AG04450 (cell line): ENCODE data around the gene KRTAP5-9. TPM values are rescaled to one million over a fixed set of nuclear protein-coding genes. Genes with fewer than 3 reads are reported as not detected.

Experiments used
- CTCF ChIA-PET: fragments of 300-600, 350-600 bp; formaldehyde crosslinking; extraction: SDS; loops from one replicate; lab custom pipeline; 2022; ENCODE audit warnings: antibody characterized with exemption, inconsistent platforms; lab: Charles Lee
- POLR2A ChIA-PET: fragments of 350-600 bp; formaldehyde crosslinking; extraction: SDS; loops from one replicate; lab custom pipeline; 2021; ENCODE audit warnings: antibody characterized with exemption, inconsistent platforms; lab: Yijun Ruan, JAX
- DNase-seq: peaks from one replicate; pipeline ENCODE4 v3.0.0-alpha.2; 2011; ENCODE audit warnings: low read depth, low spot score
- H3K27ac ChIP-seq: one replicate; pipeline ENCODE4 v1.5.1; 2012; ENCODE audit warnings: low read depth, low read length, control low read depth
- H3K27me3 ChIP-seq: one replicate; pipeline ENCODE4 v1.6.0; 2012; ENCODE audit warnings: low read length; ENCODE audit not compliant: control insufficient read depth, insufficient read depth
- H3K4me3 ChIP-seq: 2 replicates; pipeline ENCODE4 v1.5.1; 2011; ENCODE audit warnings: mild to moderate bottlenecking, low read depth, low read length, control low read depth
- H3K9me3 ChIP-seq: 2 replicates; pipeline ENCODE4 v1.5.1; 2012; ENCODE audit warnings: low read length; ENCODE audit not compliant: control insufficient read depth, insufficient read depth
- polyA minus RNA-seq: library from RNA; depleted of rRNA, polyadenylated mRNA; stranded (reverse); fragments of >200 nt; gene quantifications from 2 replicates; pipeline ENCODE4 v1.2.3, GENCODE V29; 2011; rRNA and poly(A)+ RNA removed
- polyA plus RNA-seq: library from polyadenylated mRNA; depleted of rRNA; stranded (reverse); fragments of >200 nt; gene quantifications from 2 replicates; pipeline ENCODE4 v1.2.3, GENCODE V29; 2011; rRNA removed
- TF ChIP-seq, protein P1 (sequence below): IDR thresholded peaks from 2 replicates; pipeline ENCODE4 v1.5.1; 2011; ENCODE audit warnings: low read depth, low read length, control low read depth, inconsistent platforms

KRTAP5-9 gene, protein sequence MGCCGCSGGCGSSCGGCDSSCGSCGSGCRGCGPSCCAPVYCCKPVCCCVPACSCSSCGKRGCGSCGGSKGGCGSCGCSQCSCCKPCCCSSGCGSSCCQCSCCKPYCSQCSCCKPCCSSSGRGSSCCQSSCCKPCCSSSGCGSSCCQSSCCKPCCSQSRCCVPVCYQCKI
- polyA plus RNA-seq (not detected in 2 replicates), polyA minus RNA-seq (not detected in 2 replicates)

DNA sequence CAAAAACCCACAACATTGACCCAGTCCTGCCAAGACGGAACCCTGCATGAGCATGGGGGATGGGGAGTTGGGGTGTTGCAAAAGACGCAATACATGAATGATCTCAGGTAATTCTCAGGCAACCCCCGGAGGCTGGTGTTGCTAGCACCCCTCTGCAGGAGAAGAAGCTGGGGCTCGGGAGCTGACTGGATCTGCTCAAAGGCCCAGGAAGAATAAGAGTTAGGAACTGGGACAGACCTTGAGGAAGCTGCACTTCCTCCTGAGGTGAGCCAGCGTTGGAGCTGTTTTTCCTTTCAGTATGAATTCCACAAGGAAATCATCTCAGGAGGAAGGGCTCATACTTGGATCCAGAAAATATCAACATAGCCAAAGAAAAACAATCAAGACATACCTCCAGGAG is at the start of gene KRTAP5-9:
TSS of gene KRTAP5-9 (plus strand) at position 301 of the 400 bp plus-strand sequence. CDS start 238 bp downstream, outside the sequence.
- H3K9me3 ChIP-seq, result peaks cover 5% of the 10 kb centered on the region
- ChIA-PET CTCF (no interaction called here), POLR2A (no interaction called here)

DNA sequence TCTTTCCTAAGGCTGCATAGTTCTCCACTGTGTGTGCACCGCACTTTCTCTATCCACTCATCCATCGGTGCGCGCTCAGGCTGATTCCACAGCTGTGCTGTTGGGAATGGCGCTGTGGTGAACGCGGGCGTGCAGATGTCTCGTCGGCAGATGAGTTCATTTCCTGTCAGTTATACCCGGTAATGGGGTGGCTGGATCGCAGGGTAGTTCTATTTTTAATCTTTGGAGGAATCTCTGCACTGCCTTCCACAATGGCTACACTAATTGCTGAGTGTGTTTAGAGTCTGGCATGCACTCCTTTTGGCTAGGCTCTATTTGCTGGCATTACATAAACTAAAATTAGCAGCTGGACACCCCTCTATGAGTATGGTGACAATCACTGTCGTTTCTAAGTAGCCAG is 49.1 kb upstream of the KRTAP5-9 start:
- H3K27ac ChIP-seq, result no peak overlapping the region

More for the DNA sequence above, at the start of gene KRTAP5-9:
- DNase-seq, result no peak
- TF ChIP-seq, protein P1, sequence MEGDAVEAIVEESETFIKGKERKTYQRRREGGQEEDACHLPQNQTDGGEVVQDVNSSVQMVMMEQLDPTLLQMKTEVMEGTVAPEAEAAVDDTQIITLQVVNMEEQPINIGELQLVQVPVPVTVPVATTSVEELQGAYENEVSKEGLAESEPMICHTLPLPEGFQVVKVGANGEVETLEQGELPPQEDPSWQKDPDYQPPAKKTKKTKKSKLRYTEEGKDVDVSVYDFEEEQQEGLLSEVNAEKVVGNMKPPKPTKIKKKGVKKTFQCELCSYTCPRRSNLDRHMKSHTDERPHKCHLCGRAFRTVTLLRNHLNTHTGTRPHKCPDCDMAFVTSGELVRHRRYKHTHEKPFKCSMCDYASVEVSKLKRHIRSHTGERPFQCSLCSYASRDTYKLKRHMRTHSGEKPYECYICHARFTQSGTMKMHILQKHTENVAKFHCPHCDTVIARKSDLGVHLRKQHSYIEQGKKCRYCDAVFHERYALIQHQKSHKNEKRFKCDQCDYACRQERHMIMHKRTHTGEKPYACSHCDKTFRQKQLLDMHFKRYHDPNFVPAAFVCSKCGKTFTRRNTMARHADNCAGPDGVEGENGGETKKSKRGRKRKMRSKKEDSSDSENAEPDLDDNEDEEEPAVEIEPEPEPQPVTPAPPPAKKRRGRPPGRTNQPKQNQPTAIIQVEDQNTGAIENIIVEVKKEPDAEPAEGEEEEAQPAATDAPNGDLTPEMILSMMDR, result no peak
- no peaks in the 10 kb centered on the region for H3K27me3 ChIP-seq
- no peak within 1 kb of the TSS for H3K4me3 ChIP-seq
- H3K27ac ChIP-seq, result no peak within 1 kb of the TSS

DNA sequence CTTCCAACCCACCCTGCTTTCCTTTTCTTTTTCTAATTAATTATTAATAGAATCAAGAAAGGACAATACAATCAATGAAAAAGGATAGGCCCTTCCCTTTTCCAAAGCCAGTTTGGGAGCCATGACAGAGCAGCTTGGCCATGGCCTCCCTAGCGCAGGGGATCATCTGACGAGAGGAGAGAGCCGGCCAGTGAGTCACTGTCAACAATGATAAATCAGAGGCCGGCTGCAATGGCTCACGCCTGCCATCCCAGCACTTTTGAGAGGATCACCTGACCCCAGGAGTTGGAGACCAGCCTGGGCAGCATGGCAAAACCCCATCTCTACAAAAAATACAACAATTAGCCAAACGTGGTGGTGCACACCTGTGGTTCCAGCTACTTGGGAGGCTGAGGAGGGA is 48.7 kb upstream of the KRTAP5-9 start:
- Histone ChIP-seq H3K27ac (no peak overlapping the region), H3K9me3 (no peaks in the 10 kb centered on the region; the same call in 1 of the 2 replicates), H3K4me3 (no peak overlapping the region), H3K27me3 (no peaks in the 10 kb centered on the region)
- ChIA-PET CTCF (no interaction called here), POLR2A (no interaction called here)
- TF ChIP-seq, protein P1, result no peak
- no peak for DNase-seq

More for the DNA sequence above, 49.1 kb upstream of the KRTAP5-9 start:
- CTCF ChIA-PET, result no interaction called here
- Histone ChIP-seq H3K9me3 (no peaks in the 10 kb centered on the region; the same call in 1 of the 2 replicates), H3K27me3 (no peaks in the 10 kb centered on the region), H3K4me3 (no peak overlapping the region)
- POLR2A ChIA-PET, result no interaction called here
- DNase-seq, result no peak
- TF ChIP-seq, protein P1, result no peak

DNA sequence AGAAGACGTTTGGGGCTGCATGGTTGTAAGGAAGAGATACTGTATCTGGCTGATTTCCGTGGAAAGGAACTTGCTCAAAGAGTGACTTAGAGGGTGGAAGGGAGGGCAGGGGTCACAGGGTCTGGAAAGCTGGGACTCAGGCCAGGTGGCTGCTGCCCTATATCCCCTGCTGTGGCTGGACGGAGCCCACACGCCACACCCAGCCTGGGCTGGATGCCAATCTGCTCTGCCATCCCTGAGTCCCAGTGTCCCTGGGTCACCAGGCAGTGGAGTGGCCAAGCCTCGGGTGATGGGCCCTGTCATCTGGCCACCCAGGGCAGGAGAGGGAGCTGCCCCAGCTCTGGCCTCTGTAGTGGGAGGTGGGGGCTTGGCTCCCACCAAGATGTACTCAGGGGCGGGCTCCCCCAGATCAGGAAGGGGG is 47.6 kb upstream of the KRTAP5-9 start:
- POLR2A ChIA-PET, result no interaction called here
- Histone ChIP-seq H3K27ac (no peak overlapping the region), H3K27me3 (no peaks in the 10 kb centered on the region), H3K4me3 (no peak overlapping the region), H3K9me3 (no peaks in the 10 kb centered on the region; the same call in 1 of the 2 replicates)
- CTCF ChIA-PET, result no interaction called here
- DNase-seq, result no peak
- TF ChIP-seq, protein P1, result no peak

DNA sequence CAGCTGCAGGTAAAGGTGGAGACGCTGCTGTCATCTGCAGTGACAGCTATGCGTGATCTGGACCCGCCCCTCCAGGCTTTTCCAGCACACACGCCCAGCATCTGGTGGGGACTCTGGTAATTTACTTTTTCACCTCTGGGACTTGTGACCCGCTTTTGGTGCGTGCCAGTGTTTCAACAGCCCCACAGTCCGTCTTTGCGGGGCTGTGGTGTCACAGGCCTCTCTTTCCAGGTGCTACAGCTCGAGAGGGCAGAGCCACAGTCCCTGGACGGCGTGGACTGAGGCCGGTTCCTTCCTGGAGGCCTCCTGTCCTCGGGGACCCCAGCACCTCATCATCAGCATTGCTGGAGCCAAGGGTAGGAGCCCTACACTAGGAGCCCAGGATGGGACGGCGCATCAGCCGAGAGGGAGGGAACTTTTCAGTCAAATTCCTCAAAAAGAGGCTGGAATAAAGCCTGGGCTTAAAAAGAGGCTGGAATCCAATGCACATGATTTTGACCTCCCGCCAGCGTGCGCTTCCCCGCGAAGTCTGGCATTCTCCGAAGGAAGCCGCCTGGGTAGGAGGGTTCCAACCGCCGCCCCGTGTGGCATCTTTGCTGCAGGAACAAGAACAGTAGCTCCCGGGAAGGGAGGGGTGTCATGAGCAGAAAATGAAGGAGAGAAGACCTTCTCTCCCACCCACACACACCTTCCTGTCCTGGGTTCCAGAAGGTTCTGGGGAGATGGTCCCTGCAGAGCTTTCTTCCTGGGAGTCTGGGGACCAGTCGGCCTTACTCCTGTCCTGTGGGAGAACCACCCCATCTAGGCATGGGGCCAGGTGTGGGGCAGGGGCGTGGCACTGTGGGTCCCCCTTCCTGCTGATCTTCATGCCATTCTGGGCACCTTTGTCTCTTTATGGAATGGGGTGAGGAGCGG is 46.9 kb upstream of the KRTAP5-9 start:
- CTCF ChIA-PET, result no interaction called here
- TF ChIP-seq, protein P1, result no peak

More for the DNA sequence above, 46.9 kb upstream of the KRTAP5-9 start:
- POLR2A ChIA-PET, result no interaction called here
- Histone ChIP-seq H3K27ac (no peak overlapping the region), H3K27me3 (no peaks in the 10 kb centered on the region), H3K4me3 (no peak overlapping the region), H3K9me3 (no peaks in the 10 kb centered on the region; the same call in 1 of the 2 replicates)
- DNase-seq, result no peak
